HL-60/S4 treated with phorbol 12-myristate 13-acetate at 8.2 ng/mL for 4 days and 3 days (cell line): ENCODE data around the gene POU2F2.

ENCODE experiments used
- in situ Hi-C: fragments of 300-500 bp; cut with MboI; formaldehyde crosslinking; loops from 2 replicates; pipeline ENCODE4 v1.15.0; 2022; ENCODE audit warnings: low sequenced_read_pairs

POU2F2 gene

DNA sequence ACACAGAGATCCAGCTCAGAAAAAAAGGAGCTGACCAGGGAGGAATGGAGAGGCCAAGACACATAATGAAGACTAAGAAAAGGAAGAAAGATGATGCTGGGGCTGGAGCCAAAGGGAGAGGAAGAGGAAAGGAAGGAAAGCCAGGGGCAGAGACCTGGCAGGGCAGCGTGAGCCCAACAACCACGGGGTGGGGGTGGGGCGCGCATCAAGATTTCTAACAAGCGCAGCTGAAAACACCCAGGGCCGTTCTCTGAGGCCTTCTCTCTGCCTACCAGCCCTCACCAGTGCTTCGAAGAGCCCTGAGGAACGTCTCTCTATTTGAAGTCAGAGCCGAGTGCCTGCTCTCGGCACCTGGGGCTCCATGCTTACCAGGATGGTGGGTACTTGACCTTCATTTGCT, 23.6 kb upstream of the POU2F2 start:
- in situ Hi-C loops = no loop called here

DNA sequence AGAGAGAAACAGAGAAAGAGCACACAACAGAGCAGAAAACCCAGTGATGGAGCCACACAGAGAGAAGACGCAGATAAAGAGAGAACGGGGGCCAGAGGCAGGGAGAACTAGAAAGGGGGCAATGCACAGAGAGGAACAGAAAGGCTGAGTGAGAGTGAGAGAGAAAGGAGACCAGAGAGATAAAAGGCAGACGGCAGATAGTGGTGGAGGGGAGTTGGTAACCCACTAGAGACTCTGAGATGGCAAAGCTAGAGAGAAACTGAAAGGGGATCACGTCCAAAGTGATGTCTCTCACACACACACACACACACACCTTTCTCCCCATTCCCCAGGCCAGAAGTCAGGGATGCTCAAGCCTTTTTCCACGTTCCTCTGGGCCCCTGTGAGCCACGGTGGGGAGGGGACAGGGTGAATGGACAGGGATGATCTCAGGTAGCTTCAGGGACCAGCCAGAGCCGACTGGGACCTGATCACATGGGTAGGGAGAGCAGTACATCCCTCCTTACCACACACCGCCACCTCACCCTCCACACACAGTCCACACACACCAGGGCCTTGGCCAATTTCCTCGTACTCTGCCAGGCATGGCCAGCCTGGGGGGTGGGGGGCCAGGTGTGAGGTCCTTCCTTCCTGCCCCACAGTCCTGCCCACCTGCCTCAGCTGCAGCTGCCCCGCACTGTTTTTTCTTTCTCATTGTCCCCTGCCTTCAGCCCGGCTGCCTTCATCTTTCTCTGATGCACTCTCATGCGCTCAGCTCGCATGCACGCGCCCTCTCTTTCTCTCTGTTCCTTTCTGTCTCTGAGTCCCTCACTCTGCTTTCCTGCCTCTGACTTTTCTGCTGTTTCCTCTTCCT, 22.5 kb upstream of the POU2F2 start:
- in situ Hi-C loops = no loop called here

DNA sequence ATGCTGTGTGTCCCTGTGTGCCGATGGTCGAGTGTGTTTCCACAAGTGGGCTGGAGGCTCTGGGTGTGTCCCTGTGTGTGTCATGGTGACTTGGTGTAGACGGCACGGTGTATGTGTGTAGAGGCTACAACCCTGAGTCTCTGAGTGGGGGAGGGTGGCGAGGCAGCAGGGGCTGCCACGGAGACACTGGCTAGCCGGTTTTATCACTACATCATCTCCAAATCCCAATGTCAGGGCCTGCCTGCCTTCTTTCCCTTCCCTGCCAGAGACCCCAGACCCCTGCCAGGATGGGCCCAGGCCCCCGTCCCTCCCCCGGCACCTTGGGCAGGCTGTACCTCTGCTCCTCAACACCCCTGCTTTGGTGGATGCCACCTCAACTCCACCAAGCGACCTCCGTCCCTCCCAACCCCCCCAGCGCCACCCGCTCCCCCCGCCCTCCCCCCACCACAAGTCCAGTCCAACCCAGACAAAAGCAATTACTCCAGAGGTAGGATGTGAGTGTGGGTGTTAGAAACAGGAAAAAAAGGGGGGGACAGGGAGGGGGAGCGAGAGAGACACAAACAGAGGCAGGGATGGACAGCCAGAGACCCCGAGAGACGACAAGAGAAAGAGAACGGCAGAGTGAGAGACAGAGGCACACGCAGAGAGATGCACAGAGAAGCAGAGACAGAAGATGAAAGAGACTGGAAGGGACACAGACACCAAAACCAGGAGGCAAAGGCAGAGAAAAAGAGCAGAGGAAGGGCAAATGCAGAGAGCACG, 21.6 kb upstream of the POU2F2 start:
- in situ Hi-C loops = no loop called here

DNA sequence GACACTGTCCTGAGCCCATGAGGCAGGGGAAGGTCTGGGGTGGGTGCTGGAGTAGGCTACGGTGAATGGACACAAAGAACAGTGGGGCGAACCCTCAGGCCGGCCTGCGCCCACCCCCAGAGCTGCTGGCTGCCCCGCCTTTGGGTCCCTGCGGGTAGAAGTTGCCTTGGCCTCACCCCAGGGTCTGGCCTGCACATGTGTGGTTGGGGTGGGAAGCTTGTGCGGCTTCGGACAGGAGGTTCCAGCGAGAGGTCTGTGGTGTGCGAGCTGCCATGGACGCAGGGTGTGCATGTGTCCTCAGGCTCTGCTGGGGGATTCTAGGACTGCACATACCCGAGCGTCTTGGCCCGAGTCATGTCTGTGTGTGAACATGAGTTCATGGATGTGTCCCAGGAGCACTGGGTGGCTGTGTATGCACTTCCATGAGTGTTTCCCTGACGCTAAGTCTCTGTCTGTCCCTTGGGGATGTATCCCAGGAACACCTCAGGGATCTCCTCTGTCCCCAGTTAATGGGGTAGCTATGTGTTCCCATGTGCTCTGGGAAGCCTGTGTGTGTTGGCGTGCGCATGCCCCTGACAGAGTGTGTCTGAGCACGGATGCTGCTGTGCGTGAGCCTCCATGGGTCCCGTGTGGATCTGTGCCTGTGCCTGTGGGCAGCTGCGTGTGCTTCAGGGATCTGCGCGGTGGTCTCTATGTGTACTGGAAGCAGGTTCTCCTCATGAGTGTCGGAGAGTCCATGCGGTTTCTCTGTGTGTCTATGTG, 20.8 kb upstream of the POU2F2 start:
- in situ Hi-C loops = no loop called here

DNA sequence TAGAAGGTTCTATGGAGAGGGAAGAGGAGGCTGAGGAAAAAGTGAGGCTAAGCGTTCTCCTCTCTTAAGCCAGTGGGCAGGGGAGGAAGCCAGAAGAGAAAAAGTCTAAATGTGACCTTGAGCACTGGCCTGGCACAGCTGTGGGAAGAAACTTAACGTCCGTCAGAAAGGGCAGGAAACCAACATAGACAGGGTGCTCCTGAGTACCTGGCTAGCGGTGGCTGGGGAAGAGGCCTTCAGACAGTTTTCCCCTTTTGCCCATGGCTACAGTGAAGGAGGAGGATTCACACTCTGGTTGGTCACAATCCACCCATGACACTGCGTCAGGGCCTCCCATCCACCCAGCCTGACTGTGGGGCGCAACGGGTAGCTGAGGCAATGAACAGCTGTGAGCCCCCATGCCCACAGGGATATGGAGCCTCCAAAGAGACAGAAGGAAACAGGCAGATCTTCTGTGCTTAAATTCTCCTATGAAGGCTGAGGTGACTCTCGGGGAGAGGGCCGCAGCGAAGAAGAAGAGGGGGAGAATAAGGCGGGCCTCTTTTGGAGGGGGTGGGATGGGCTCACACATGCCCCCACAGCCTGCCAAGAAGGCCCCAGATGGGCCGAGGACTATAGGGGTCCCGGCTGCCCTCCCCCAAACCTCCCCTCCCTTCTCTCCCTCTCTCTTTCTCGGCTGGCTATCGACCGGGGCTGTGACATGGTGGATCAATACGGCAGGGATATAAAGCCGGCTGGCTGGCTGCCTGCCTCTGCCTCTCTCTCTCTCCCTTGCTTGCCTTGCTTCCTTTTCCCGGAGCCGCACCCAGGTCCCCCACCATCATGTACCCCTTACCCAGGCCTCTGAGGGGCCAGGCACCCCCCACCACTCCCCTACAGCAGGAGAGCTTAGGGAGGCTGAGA, 19.8 kb upstream of the POU2F2 start:
- in situ Hi-C loops = no loop called here

DNA sequence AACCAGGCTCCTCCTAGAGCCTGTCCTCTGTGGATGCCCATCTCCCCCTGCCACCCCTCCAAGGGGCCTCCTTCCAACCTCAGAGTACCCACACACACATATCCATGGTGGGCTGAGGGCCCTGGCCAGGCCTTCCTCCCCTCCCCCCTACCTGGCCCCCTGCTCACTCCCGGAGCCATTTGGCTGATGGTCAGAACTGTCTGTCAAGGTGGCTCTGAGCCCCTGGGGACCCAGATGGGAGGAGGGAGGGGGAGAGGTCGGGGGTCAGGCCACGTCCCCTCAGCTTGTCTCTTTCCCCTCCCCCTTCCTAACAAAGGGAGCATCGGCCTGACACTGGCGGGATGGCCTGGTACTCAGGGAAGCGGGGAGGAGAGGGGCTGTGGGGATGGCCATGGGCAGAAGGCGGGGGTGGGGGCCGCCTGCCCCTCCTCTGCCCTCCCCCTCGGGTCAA, 18.7 kb upstream of the POU2F2 start:
- in situ Hi-C loops = no loop called here

DNA sequence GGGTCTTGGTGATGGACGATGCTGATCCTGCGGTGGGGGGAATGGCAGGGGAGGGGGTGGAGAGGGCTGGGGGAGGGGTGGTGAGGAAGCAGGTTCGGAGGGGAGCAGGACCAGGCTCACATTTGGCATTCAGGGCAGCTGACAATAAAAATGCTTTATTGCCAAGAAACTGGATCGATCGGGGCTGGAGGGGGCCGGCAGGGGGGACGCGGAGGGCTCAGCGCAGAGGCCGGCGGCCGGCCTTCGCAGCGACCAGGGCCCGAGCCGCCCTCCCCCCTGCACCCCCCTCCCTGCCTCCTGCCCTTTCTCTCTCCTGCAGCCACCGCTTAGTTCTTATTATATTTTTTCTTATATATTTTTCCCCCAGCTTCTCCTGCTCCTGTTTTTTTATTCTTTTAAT, 18.1 kb upstream of the POU2F2 start:
- in situ Hi-C loops = no loop called here

DNA sequence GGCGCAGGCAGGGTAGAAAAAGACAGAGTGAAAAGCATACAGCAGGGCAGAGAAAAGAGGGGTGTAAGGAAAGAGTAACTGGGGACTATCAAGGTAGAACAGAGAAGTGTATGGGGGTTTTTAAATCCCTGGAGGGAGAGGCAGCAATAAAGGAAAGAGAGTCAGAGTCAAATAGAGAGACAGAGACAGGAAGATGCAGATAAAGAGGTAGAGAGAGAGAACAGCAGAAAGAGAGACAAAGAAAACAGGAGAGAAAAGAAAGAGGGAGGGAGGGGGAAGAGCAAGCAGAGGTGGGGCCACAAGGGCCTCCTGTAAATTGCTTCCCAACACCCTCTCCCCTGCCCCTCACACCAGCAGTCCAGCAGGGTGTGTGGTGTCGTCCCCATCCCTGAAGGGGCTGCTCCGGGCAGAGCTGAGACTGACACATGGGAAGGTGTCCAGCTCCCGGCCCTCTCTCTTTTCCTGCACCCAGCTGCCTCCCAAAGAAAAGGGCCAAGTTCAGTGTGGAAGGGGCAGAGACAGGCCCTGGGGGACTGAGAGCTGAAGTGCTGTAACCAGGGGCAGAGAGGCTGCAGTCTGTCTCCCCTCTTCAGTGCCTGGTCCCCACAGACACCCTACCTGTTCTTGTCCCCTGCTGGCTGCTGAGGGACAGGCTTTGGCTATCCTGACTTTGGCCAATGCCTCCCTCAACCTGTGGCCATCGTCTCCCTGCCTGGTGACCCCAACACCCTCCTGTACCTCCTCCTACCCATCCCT, 17.4 kb upstream of the POU2F2 start:
- in situ Hi-C loops = no loop called here

DNA sequence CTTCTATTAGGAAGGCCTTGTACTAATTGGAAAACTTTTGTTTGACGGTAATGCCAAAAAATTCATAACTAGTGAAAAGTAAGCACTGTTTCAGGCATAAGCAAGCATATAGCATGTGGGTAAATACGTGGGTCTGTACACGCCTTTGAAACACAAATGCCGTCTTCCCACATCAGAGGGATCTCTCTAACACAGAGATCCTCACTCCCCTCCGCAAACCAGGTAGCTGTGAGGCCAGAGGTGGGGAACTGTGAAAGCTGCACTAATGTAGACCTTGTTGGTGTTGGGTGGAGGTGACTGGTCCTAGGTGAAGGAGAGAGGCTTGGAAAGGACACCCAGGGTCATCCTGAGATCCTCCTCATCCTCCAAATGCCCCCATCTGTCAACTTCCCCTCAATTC, 16.0 kb upstream of the POU2F2 start:
- in situ Hi-C loops = no loop called here

DNA sequence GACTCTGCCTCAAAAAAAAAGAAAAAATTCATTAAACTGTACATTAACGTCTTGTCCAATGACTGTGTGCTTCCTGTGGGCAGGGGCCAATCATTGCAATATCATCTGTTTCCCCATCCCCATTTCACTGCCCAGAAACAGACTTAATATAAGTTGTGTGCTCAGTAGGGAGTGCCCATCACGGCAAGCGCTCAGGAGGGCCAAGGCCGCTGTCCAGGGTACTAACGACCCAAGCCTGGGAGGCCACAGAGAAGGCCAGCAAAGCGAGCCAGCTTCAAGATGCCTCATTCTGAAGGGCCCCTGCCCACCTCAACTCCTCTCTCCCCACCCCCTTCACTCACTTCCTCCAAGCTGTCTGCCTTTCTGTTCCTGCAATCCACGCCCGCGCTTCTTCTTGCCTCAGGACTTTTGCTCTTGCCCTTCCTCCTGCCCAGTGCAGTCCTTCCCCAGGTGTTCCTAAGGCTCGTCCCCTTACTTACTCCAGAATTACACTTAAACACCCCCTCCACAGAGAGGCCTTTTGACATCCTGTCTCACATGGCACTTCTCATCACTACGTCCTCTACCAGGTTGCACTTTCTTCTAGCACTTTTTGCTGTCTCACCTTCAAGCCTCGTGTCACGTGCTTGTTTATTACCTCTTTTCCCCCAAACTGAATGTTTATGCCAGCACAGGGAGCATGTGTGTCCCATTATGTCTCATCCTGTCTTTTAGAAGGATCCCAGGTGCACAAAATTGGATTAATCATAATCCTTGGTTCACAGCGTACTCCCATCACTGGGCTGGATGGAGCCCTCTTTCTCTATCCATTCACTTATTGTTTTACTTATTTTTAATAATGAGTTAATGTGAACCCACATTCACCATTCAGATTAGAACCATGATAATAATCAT, 11.3 kb upstream of the POU2F2 start:
- in situ Hi-C loops = no loop called here

DNA sequence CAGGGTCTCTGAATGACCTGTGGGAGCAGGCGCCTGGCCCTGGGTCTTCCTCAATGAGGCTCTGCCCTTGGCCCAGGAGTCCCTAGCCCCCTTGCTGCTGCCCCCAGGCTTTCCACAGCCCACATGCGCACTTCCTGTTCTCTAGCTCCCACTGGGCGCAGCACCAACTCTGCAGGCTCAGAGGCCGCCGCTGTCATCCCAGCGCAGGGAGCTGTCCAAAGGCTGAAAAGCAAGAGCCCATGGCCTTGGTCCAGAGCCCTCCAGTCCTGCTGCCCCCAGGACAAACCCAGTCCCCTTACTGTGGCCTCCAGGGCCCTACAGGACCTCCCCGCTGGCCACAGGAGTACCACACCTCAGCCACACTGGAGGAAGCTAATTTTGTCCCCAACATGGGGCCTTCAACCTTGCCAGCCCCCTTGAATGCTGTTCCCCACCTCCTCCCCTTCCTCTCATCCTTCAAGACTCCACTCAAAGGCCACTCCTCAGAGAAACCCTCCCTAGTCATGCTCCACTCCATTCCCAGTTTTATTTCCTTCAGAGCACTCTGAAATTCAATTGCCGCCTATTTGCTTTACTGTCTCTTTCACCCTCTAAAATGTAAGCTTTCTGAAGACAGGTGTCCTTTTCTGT, 8.0 kb upstream of the POU2F2 start:
- in situ Hi-C loops = no loop called here

DNA sequence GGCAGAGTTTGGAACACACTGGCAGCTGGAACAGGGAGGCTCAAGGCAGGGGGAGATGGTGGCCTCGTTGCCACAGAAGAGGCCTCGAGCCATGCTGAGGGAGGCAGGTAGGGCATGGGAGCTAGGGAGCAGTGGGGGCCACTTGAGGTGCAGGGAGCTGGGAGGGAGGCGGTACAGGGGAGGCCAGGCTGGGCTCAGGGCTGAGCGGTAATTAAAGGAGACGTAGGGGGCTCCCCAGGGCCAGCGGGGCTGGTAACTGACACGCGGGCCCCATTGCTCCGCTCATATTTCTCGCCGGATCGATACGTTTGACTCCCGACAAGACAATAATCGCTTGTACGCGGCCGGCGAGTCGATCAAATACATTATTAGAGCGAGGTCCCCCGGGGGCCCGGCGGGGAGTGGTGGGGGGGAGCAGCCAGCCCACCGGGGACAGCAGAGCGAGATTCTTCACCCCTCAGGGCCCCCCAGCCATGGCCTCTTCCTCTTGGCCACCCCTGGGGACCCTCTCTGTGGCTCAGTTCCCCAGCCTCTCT, 2.4 kb upstream of the POU2F2 start:
- in situ Hi-C loops = no loop called here

DNA sequence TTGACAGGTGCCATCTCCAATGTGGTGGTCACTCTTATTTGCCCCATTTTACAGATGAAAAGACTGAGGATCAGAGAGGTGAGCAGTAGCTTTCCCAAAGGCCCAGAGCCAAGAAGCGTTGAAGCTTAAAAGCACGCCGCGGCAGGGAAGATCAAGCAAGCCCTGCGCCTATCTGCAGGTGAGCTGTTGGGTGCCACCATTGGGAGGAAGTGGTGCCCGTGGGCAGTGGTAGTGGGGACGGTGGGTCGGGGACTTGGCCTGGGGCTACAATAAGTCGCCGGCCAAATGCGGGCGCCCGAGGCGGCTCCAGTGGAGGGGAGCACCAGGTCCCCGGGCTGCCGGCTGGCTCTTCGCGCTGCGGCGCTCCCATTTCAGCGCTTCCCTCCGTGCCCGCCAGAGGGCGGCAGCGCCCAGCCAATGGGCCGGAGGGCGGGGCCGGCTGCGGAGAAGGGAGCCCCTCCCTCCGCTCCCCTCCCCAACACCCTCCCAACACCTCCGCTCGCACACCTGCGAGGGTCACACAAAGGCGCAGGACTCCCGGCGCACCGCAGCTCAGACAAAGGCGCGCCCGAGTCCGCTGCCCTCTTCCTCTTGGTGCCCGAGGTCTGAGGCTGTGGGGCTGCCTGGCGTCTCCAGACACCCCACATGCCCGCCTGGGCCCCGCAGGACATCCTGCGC, 744 bp upstream of the POU2F2 start:
- in situ Hi-C loops = no loop called here

DNA sequence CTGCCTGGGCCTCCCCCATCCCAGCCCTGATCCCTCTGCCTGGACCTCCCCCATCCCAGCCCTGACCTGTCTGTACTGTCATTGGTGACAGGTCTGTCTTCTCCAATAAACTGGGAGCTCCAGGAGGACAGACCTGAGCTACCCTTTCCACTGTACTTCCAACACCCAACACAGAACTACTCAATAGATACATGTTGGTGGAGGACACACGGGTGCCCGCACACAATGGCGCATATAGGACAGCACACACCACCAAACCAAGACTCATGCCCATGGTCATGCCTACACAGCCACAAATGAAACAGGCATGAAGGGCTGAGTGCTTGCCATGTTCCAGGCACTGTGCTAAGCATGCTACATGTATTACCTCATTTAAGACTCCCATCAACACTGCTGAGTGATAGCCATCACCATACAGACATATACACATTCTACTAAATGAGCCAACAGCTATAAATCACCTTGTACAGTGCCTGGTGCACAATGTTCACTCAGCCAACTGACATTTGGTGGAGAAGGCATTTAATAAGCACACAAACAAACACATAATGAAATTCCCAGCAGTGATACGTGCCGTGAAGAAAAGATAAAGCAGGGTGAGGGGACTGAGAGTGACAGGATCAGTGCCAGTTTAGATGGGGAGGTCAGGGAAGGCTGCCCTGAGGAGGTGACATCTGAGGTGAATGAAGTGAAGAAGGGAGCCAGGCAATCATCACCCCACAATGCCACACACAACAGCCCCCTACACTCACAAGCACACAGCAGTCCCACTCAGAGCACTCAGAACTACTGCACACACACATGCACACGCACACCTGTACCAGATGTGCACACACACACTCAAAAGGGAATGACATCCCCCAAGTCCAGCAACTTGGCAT, 857 bp downstream of the POU2F2 start:
- in situ Hi-C loops = no loop called here

DNA sequence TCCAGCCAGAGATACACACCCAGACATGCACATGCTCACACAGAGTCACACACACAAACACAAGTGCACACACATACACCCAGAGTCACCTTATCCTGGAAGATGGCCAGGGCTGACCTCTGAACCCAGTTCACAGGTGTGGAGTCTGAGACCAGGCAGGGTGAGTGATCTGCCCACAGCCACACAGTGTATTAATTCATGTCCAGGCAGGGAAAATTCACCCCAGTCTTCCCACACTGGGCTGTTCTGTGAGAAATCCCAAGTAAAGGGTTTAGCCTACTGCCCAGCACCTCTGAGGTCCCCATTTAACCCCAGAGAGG, 2.0 kb downstream of the POU2F2 start:
- in situ Hi-C loops = no loop called here

DNA sequence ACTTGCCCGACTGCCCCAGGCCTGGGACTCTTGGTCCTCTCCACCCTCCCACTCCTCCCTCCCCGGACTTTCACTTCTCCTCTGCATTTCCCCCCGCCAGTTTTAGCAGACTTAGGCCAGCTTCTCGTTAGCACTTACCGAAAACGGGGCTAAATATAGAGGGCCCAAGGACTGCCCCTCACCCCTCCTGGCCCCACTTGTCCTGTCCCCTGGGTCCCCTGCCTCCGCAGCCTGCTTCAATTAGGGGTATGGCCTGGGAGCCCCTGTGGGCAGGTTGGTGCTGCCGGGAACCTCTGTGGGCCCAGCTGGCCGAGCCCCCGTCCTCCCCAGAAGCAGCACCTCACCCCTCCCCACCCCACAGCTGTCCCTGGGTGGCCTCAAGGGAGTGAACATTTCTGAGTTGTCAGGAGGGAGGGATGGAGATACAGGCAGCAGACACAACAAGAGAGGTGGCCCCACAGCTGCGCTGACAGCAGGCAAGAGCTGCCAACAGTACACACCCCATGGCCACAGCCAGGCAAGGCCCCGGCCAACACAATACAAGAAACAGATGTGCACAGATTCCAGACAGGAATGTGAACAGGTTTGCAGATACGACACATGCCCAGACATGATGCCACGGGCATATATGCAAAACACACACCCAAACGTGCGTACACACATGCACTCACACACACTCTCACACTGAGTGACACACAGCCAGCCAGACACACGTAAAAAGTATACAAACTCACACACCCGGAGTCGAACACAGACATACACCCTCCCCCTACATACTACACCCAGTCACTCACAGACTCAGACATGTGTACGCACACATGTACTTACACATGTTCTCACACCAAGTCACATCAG, 2.6 kb downstream of the POU2F2 start:
- in situ Hi-C loops = no loop called here
